GM12875 (cell line): ENCODE data around the gene CAPN5.

Experiments
- H3K4me3 ChIP-seq: one replicate; pipeline ENCODE4 v1.5.1; 2011; ENCODE audit warnings: low read depth, low read length, control low read depth
- TF ChIP-seq, protein P1 (sequence below): IDR thresholded peaks from 2 replicates; pipeline ENCODE4 v1.5.1; 2011; ENCODE audit warnings: low read depth, mild to moderate bottlenecking, control low read depth, inconsistent platforms, low read length, moderate library complexity, borderline replicate concordance; ENCODE audit not compliant: insufficient read depth

CAPN5 gene

DNA sequence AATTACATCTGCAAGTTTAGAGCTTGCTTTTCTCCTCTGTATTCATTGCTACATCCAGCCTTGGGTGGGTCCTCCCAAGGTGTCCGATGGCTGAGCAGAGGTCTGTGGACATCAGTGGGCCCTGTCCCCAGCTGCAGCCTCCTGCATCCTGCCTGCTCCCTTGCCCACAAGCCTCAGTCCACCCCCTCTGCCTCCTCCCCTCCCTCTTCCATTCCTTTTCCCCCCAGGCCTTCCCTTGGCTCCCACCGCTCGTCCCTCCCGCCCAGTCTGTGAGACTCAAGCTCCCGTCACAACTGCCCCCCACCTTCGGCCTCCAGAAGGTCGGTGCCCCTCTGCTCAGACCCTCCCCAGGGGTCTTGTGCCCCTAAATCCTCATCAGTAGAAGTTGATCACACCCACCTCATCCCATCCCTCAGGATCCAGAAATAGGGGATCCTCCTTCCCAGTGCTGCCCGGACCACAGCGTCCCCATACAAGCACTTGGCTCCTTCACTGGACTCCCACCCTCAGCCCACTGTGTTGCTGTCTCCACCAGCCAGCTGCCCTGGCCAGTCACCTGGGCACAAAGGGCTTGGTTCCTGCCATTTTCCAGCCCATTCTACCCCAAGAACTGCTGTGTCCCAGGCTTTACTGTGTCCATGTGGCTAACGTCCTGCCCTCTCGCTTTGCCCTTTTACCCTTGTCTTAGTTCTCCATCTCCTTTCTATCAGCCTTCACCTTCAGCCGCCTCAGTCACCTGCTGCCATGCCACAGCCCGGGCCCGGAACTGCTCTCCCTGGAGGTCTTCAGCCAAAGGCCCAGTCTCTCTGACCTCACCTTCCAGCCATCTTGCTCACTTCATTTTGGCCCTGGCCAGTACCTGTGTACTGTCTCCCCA is 33.6 kb downstream of the CAPN5 start:
- no peak overlapping the region for H3K4me3 ChIP-seq
- TF ChIP-seq, protein P1, sequence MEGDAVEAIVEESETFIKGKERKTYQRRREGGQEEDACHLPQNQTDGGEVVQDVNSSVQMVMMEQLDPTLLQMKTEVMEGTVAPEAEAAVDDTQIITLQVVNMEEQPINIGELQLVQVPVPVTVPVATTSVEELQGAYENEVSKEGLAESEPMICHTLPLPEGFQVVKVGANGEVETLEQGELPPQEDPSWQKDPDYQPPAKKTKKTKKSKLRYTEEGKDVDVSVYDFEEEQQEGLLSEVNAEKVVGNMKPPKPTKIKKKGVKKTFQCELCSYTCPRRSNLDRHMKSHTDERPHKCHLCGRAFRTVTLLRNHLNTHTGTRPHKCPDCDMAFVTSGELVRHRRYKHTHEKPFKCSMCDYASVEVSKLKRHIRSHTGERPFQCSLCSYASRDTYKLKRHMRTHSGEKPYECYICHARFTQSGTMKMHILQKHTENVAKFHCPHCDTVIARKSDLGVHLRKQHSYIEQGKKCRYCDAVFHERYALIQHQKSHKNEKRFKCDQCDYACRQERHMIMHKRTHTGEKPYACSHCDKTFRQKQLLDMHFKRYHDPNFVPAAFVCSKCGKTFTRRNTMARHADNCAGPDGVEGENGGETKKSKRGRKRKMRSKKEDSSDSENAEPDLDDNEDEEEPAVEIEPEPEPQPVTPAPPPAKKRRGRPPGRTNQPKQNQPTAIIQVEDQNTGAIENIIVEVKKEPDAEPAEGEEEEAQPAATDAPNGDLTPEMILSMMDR, result no peak

DNA sequence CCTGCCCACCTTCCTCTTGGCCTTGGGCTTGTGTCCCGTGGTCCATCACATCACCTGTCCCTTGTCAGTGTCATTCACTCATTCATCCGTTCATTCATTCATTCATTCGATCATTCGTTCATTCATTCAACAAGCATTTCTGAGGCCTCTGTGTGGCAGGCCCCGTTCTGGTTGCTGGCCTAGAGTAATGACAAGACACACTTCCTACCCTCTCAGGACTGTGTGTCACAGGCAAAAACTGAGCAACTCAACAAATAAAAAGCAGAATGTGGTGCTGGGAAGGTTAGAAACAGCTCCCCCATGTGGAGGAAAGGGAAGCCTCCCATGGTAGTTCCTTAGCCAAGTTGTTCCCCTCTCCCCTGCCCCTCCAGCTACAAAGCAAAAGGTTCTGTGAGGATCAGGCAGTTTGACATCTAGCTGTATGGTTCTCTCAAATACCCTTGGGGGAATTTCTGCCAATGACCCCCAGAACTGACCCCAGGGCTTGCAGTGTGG is 34.3 kb downstream of the CAPN5 start:
- TF ChIP-seq, protein P1, result peak; percentile 48; the same call in 1 of the 2 replicates
- H3K4me3 ChIP-seq, result no peak overlapping the region

DNA sequence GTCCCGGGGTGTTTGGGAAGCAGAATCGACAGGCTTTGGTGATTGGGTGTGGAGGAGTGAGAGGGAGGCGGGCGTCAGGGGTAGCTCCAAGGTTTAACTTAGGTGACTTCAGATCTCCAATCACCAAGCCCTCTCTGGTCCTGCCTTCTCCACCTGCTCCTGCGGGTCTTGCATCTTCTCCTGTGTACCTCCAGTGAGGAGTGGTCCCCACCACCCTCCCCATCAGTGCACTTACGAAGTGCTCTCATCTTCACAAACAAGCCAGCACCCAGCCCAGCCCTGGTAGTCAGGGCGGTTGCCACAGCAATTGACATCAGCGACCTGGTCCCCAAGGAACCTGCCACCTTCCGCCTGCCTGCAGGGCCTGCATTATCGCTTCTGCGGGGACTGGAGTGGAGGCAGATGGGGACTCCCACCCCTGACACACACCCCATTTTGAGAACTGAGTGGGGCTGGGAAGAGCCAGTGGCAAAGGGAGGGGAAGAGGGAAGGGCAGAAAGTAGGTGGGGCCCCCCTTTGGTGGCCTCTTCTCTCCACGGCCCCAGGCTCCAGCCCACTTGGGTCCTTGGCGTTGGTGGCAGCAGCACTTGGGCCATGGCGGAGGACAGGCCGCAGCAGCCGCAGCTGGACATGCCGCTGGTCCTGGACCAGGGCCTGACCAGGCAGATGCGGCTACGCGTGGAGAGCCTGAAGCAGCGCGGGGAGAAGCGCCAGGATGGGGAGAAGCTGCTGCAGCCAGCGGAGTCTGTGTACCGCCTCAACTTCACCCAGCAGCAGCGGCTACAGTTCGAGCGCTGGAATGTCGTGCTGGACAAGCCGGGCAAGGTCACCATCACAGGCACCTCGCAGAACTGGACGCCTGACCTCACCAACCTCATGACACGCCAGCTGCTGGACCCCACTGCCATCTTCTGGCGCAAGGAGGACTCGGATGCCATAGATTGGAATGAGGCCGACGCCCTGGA is 35.8 kb downstream of the CAPN5 start, which contains the start of gene OMP:
Gene OMP, plus strand, starts transcription at position 595 of the 965 bp plus-strand sequence. Its CDS starts 0 bp downstream, at position 595.
- TF ChIP-seq, protein P1, result no peak

DNA sequence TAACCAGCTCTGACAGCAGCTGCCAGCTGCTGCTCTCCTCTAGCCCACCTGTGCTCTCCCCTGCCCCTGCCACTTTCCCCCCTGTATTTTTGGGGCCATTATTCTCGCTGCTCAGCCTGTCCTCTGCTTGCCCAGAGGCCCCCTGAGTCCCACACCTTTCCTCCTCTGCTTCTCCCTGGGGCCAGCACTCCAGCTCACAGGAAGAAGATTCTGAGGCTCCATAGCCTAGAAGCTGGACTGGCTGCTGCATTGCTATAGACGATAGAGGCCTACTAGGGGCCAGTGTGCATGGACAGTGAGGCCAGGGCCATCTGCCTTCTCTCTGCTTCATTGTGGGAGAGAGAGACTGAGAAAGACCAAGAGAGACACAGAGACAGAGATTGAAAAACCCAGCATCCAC is 36.5 kb downstream of the CAPN5 start:
- H3K4me3 ChIP-seq, result no peak overlapping the region
- TF ChIP-seq, protein P1, result no peak

More for the DNA sequence above, 35.8 kb downstream of the CAPN5 start, which contains the start of gene OMP:
- H3K4me3 ChIP-seq, result no peak within 1 kb of the TSS

DNA sequence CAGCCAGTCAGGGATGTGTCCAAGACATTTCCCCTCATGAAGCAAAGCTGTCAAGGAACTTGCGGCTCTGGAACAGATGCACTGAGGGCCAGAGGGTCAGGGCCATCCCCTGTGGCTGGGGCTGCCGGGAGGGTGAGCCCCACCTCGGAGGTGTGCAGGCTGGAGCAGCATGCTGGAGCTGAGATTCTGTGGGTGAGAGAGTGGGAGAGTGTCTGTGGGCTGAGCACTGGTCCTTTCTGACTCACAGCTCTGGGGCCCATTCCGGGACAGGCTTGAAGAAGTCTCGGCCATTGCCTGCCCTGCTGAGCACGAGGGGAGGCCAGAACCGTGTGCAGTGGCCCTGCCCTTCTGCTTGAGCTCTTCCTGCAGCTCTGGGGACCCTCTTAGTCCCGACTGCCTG is 38.0 kb downstream of the CAPN5 start:
- TF ChIP-seq, protein P1, result no peak
- no peak overlapping the region for H3K4me3 ChIP-seq

DNA sequence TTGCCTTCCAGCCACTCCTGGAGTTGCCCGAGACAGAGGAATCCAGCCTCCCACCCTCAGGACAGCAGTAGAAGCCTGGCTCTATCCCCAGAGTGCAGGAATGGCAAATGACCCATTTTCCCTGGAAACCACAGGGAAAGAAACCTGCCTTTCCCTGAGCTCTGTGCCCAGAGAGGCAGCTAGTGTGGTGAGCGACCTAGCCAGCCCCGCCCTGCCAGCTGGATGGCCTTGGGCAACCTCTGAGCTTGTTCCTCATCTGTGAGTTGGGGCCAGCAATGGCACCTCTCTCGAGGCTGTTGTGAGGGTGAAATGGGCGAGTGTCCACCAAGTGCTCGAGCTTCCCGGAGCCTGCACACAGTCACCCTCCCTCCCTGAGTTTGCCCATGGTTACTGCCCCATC is 39.5 kb downstream of the CAPN5 start:
- TF ChIP-seq, protein P1, result no peak
- no peak overlapping the region for H3K4me3 ChIP-seq
